DND-41 (cell line): Measurements from ENCODE around the gene SIL1.

Source experiments
- EZH2 ChIP-seq: IDR thresholded peaks from 3 replicates; pipeline ENCODE4 v1.6.1; 2012; ENCODE audit warnings: borderline replicate concordance, low read depth, mild to moderate bottlenecking, moderate library complexity, low read length, inconsistent platforms; ENCODE audit not compliant: severe bottlenecking
- TF ChIP-seq, protein P1 (sequence below): IDR thresholded peaks from 2 replicates; pipeline ENCODE4 v1.5.1; 2012; ENCODE audit warnings: borderline replicate concordance, low read length, moderate library complexity, mild to moderate bottlenecking; ENCODE audit not compliant: poor library complexity, severe bottlenecking; ENCODE audit errors: extremely low read depth

DNA sequence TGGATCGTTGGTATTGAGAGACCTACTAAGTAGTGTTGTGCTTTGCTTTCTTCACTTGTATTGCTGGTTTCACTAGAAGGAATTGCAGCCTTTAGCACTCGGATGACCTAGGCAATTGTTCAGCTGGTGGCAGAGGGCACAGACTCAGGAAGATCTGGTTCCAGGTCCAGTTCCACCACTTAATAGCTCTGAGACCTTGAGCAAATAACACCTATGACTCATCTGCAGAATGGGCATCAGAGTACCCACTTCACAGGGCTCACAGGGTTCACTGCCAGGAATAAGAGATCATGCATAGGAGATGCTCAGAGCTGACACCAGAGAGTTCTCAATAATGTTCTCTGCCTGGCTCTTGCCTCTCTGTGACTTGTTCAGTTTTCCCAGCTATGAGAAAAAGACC, 133.6 kb downstream of the SIL1 start:
- TF ChIP-seq, protein P1, sequence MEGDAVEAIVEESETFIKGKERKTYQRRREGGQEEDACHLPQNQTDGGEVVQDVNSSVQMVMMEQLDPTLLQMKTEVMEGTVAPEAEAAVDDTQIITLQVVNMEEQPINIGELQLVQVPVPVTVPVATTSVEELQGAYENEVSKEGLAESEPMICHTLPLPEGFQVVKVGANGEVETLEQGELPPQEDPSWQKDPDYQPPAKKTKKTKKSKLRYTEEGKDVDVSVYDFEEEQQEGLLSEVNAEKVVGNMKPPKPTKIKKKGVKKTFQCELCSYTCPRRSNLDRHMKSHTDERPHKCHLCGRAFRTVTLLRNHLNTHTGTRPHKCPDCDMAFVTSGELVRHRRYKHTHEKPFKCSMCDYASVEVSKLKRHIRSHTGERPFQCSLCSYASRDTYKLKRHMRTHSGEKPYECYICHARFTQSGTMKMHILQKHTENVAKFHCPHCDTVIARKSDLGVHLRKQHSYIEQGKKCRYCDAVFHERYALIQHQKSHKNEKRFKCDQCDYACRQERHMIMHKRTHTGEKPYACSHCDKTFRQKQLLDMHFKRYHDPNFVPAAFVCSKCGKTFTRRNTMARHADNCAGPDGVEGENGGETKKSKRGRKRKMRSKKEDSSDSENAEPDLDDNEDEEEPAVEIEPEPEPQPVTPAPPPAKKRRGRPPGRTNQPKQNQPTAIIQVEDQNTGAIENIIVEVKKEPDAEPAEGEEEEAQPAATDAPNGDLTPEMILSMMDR = no peak
- no peak for TF ChIP-seq EZH2
